HEK293 (cell line): ENCODE data around the gene BCL2L1.

ENCODE experiments used
- CTCF ChIA-PET: fragments of 350-600 bp; formaldehyde crosslinking; extraction: SDS; loops from one replicate; lab custom pipeline; 2021; ENCODE audit warnings: antibody characterized with exemption; lab: Yijun Ruan, JAX
- POLR2A ChIA-PET: fragments of 300-600 bp; formaldehyde crosslinking; extraction: SDS; loops from one replicate; lab custom pipeline; 2020; ENCODE audit warnings: antibody characterized with exemption, inconsistent platforms; lab: Yijun Ruan, JAX
- H3K27ac ChIP-seq: fragments of 200-500 bp; sonication (Bioruptor generic); 2 replicates; pipeline ENCODE4 v1.5.1; 2014; ENCODE audit warnings: low read depth, low read length, control low read depth, inconsistent platforms; ENCODE audit errors: extremely low read depth
- H3K36me3 ChIP-seq, 2 experiments: fragments of 200-500 bp in 1 of 2; sonication (Bioruptor generic) in 1 of 2; 1 replicate in 1 of 2; 2 replicates in 1 of 2; pipeline ENCODE4 v1.5.1; 2014 to 2017; ENCODE audit warnings: inconsistent platforms in 2 of 2, low read length in 2 of 2; ENCODE audit not compliant: control insufficient read depth in 2 of 2, insufficient read depth in 1 of 2
- H3K4me1 ChIP-seq: fragments of 200-500 bp; sonication (Bioruptor generic); 2 replicates; pipeline ENCODE4 v1.5.1; 2014; ENCODE audit warnings: mild to moderate bottlenecking, low read length, inconsistent platforms; ENCODE audit not compliant: control insufficient read depth, insufficient read depth
- H3K4me3 ChIP-seq: 2 replicates; pipeline ENCODE4 v1.5.1; 2011; ENCODE audit warnings: low read depth, mild to moderate bottlenecking, control low read depth, low read length, moderate library complexity
- H3K9me3 ChIP-seq: fragments of 200-500 bp; sonication (Bioruptor generic); 2 replicates; pipeline ENCODE4 v1.5.1; 2014; ENCODE audit warnings: low read depth, low read length, inconsistent platforms; ENCODE audit not compliant: control insufficient read depth, insufficient read depth
- EGR2 ChIP-seq: fragments of 450-650 bp; formaldehyde crosslinking; IDR thresholded peaks from 2 replicates; pipeline ENCODE4 v1.5.1; 2016; ENCODE audit warnings: low read depth, missing biosample characterization, missing genetic modification characterization
- GLI4 ChIP-seq: fragments of 450-650 bp; formaldehyde crosslinking; IDR thresholded peaks from 2 replicates; pipeline ENCODE4 v1.5.1; 2016; ENCODE audit warnings: missing biosample characterization, missing genetic modification characterization
- GLIS2 ChIP-seq: fragments of 450-650 bp; formaldehyde crosslinking; IDR thresholded peaks from 2 replicates; pipeline ENCODE4 v1.5.1; 2016; ENCODE audit warnings: missing biosample characterization, missing genetic modification characterization
- HOXD13 ChIP-seq: sonication (generic); formaldehyde crosslinking; IDR thresholded peaks from 2 replicates; pipeline ENCODE4 v1.8.0; 2022; ENCODE audit warnings: missing genetic modification reagents, borderline replicate concordance
- KLF1 ChIP-seq: fragments of 450-650 bp; formaldehyde crosslinking; IDR thresholded peaks from 2 replicates; pipeline ENCODE4 v1.5.1; 2016; ENCODE audit warnings: missing biosample characterization, missing genetic modification characterization
- KLF10 ChIP-seq: fragments of 450-650 bp; IDR thresholded peaks from 2 replicates; pipeline ENCODE4 v1.5.1; 2018; ENCODE audit warnings: missing biosample characterization, mild to moderate bottlenecking, missing genetic modification characterization
- MEIS1 ChIP-seq: sonication (generic); formaldehyde crosslinking; IDR thresholded peaks from 2 replicates; pipeline ENCODE4 v1.8.1; 2022; ENCODE audit warnings: missing genetic modification reagents, mild to moderate bottlenecking, borderline replicate concordance
- OVOL3 ChIP-seq: fragments of 450-650 bp; formaldehyde crosslinking; IDR thresholded peaks from 2 replicates; pipeline ENCODE4 v1.5.1; 2016; ENCODE audit warnings: missing biosample characterization, missing genetic modification characterization
- SCRT2 ChIP-seq: fragments of 450-650 bp; formaldehyde crosslinking; IDR thresholded peaks from 2 replicates; pipeline ENCODE4 v1.5.1; 2016; ENCODE audit warnings: missing biosample characterization, missing genetic modification characterization
- SP2 ChIP-seq: fragments of 450-650 bp; formaldehyde crosslinking; IDR thresholded peaks from 2 replicates; pipeline ENCODE4 v1.5.1; 2016; ENCODE audit warnings: missing biosample characterization, missing genetic modification characterization
- YY2 ChIP-seq: fragments of 450-650 bp; formaldehyde crosslinking; IDR thresholded peaks from 2 replicates; pipeline ENCODE4 v1.5.1; 2016; ENCODE audit warnings: missing biosample characterization, missing genetic modification characterization
- ZFP3 ChIP-seq: fragments of 450-650 bp; formaldehyde crosslinking; IDR thresholded peaks from 2 replicates; pipeline ENCODE4 v1.5.1; 2016; ENCODE audit warnings: low read depth, missing biosample characterization, missing genetic modification characterization
- ZIC2 ChIP-seq: fragments of 450-650 bp; formaldehyde crosslinking; IDR thresholded peaks from 2 replicates; pipeline ENCODE4 v1.5.1; 2016; ENCODE audit warnings: missing biosample characterization, missing genetic modification characterization
- ZNF114 ChIP-seq: fragments of 450-650 bp; formaldehyde crosslinking; IDR thresholded peaks from 2 replicates; pipeline ENCODE4 v1.5.0; 2017; ENCODE audit warnings: missing biosample characterization, missing genetic modification characterization
- ZNF121 ChIP-seq: fragments of 450-650 bp; formaldehyde crosslinking; IDR thresholded peaks from 2 replicates; pipeline ENCODE4 v1.5.1; 2016; ENCODE audit warnings: missing biosample characterization, missing genetic modification characterization
- ZNF157 ChIP-seq: fragments of 450-650 bp; formaldehyde crosslinking; IDR thresholded peaks from 2 replicates; pipeline ENCODE4 v1.5.1; 2016; ENCODE audit warnings: missing biosample characterization, missing genetic modification characterization
- ZNF223 ChIP-seq: fragments of 450-650 bp; formaldehyde crosslinking; IDR thresholded peaks from 2 replicates; pipeline ENCODE4 v1.5.1; 2016; ENCODE audit warnings: missing biosample characterization, missing genetic modification characterization
- ZNF37A ChIP-seq: fragments of 450-650 bp; IDR thresholded peaks from 2 replicates; pipeline ENCODE4 v1.5.1; 2018; ENCODE audit warnings: missing biosample characterization, missing genetic modification characterization
- ZNF391 ChIP-seq: fragments of 450-650 bp; formaldehyde crosslinking; IDR thresholded peaks from 2 replicates; pipeline ENCODE4 v1.5.1; 2016; ENCODE audit warnings: low read depth, missing biosample characterization, missing genetic modification characterization, borderline replicate concordance
- ZNF404 ChIP-seq: fragments of 450-650 bp; formaldehyde crosslinking; IDR thresholded peaks from 2 replicates; pipeline ENCODE4 v1.5.1; 2017; ENCODE audit warnings: missing biosample characterization, missing genetic modification characterization
- ZNF501 ChIP-seq: fragments of 450-650 bp; formaldehyde crosslinking; IDR thresholded peaks from 2 replicates; pipeline ENCODE4 v1.5.1; 2016; ENCODE audit warnings: missing biosample characterization, missing genetic modification characterization
- ZNF530 ChIP-seq: fragments of 450-650 bp; formaldehyde crosslinking; IDR thresholded peaks from 2 replicates; pipeline ENCODE4 v1.5.1; 2016; ENCODE audit warnings: low read depth, missing biosample characterization, missing genetic modification characterization
- ZNF549 ChIP-seq: fragments of 450-650 bp; IDR thresholded peaks from 2 replicates; pipeline ENCODE4 v1.5.1; 2018; ENCODE audit warnings: missing biosample characterization, missing genetic modification characterization, mild to moderate bottlenecking, inconsistent platforms, moderate library complexity
- ZNF555 ChIP-seq: fragments of 450-650 bp; formaldehyde crosslinking; conservative IDR thresholded peaks from 2 replicates; pipeline ENCODE4 v1.5.1; 2017; ENCODE audit warnings: missing biosample characterization, mild to moderate bottlenecking, missing genetic modification characterization, inconsistent platforms
- ZNF610 ChIP-seq: fragments of 450-650 bp; formaldehyde crosslinking; IDR thresholded peaks from 2 replicates; pipeline ENCODE4 v1.5.1; 2016; ENCODE audit warnings: missing biosample characterization, missing genetic modification characterization, borderline replicate concordance
- ZNF677 ChIP-seq: fragments of 450-650 bp; IDR thresholded peaks from 2 replicates; pipeline ENCODE4 v1.5.0; 2018; ENCODE audit warnings: missing biosample characterization, mild to moderate bottlenecking, missing genetic modification characterization, moderate library complexity
- ZNF747 ChIP-seq: fragments of 450-650 bp; formaldehyde crosslinking; IDR thresholded peaks from 2 replicates; pipeline ENCODE4 v1.5.1; 2016; ENCODE audit warnings: missing biosample characterization, missing genetic modification characterization
- TF ChIP-seq, protein P1 (sequence below): fragments of 450-650 bp; formaldehyde crosslinking; IDR thresholded peaks from 2 replicates; pipeline ENCODE4 v1.5.1; 2017; ENCODE audit warnings: missing biosample characterization, missing genetic modification characterization
- TF ChIP-seq, protein P2 (sequence below): fragments of 450-650 bp; formaldehyde crosslinking; IDR thresholded peaks from 2 replicates; pipeline ENCODE4 v1.5.1; 2016; ENCODE audit warnings: missing biosample characterization, missing genetic modification characterization
- TF ChIP-seq, protein P3 (sequence below): fragments of 450-650 bp; formaldehyde crosslinking; IDR thresholded peaks from 2 replicates; pipeline ENCODE4 v1.5.1; 2017; ENCODE audit warnings: missing biosample characterization, missing genetic modification characterization
- TF ChIP-seq, protein P4 (sequence below): fragments of 450-650 bp; formaldehyde crosslinking; IDR thresholded peaks from 2 replicates; pipeline ENCODE4 v1.5.1; 2016; ENCODE audit warnings: missing biosample characterization, missing genetic modification characterization
- TF ChIP-seq, protein P5 (sequence below): fragments of 450-650 bp; formaldehyde crosslinking; IDR thresholded peaks from 2 replicates; pipeline ENCODE4 v1.5.1; 2017; ENCODE audit warnings: missing biosample characterization, missing genetic modification characterization
- TF ChIP-seq, protein P6 (sequence below): fragments of 450-650 bp; formaldehyde crosslinking; IDR thresholded peaks from 2 replicates; pipeline ENCODE4 v1.5.1; 2016; ENCODE audit warnings: missing biosample characterization, missing genetic modification characterization

Gene BCL2L1

DNA sequence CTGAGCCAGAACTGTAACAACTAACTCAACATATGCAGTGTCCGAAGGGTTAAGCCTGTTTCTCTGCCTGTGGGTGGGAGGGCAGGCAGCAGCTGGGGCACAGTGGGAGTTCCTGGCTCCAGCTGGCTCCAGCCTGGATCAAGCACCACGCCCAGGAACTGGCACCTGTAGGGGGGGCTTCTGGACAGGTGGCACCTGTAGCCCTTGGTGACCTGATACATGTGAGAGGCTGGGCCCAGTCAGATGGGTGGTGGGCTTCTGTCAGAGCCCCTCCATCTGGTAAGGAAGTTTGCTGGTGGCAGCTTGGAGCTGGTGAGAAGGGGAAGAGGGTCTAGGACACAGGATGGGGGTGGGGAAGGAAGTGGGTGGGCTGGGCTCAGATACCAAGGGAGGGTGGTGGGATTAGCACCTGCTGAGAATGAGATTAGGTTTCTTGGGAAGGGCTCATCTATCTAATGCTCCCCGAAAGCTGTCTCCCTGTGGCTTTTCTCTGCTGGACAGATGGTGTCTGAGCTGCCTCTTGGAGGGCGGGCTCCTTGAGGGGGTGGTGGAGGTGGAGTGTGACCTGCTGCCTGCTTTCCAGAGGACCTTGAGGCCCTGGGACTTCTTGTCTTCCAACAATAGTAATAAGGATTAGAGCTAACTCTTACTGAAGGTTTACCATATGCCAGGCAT, 28.5 kb downstream of the BCL2L1 start:
- no peak overlapping the region for H3K4me3 ChIP-seq
- ChIA-PET POLR2A (interaction anchor here (1.0 kb wide), 1 partner anchor 30 kb away, joined by 3 read pairs; no protein-coding TSS in a partner anchor), CTCF (interaction anchor here (1.3 to 3.3 kb wide), 3 partner anchors 29 to 81 kb away, joined by 4 to 23 read pairs (median 6); partner anchors contain the start of gene BCL2L1)
- H3K4me1 ChIP-seq, result peaks cover 17% of the 10 kb centered on the region
- H3K36me3 ChIP-seq, result no peaks in the 10 kb centered on the region; a peak in 1 of 3 replicates
- no peak overlapping the region for H3K27ac ChIP-seq
- H3K9me3 ChIP-seq, result no peaks in the 10 kb centered on the region
- TF ChIP-seq EGR2 (tag by site-specific recombination) (peak; percentile 88), GLIS2 (tag by site-specific recombination) (0 out of 2 replicates have a peak, but pooled peaks have one; percentile 27), OVOL3 (tag by site-specific recombination) (no peak), ZNF404 (tag by site-specific recombination) (no peak), ZNF37A (tag by site-specific recombination) (no peak), KLF10 (no peak), ZNF223 (tag by site-specific recombination) (no peak), ZNF157 (tag by site-specific recombination) (no peak), HOXD13 (CRISPR knock-in tag) (no peak), SCRT2 (tag by site-specific recombination) (peak; percentile 83), ZNF555 (tag by site-specific recombination) (no peak), ZNF114 (tag by site-specific recombination) (no peak), ZNF677 (no peak), ZNF530 (tag by site-specific recombination) (no peak), GLI4 (no peak), ZFP3 (tag by site-specific recombination) (no peak), SP2 (tag by site-specific recombination) (no peak), ZNF549 (tag by site-specific recombination) (no peak), ZNF501 (tag by site-specific recombination) (no peak), ZNF610 (tag by site-specific recombination) (no peak), ZNF121 (tag by site-specific recombination) (no peak), ZNF747 (tag by site-specific recombination) (no peak), ZNF391 (tag by site-specific recombination) (no peak), MEIS1 (no peak), ZIC2 (peak; percentile 95), YY2 (tag by site-specific recombination) (no peak), KLF1 (tag by site-specific recombination) (peak; percentile 90)
- TF ChIP-seq, protein P1, sequence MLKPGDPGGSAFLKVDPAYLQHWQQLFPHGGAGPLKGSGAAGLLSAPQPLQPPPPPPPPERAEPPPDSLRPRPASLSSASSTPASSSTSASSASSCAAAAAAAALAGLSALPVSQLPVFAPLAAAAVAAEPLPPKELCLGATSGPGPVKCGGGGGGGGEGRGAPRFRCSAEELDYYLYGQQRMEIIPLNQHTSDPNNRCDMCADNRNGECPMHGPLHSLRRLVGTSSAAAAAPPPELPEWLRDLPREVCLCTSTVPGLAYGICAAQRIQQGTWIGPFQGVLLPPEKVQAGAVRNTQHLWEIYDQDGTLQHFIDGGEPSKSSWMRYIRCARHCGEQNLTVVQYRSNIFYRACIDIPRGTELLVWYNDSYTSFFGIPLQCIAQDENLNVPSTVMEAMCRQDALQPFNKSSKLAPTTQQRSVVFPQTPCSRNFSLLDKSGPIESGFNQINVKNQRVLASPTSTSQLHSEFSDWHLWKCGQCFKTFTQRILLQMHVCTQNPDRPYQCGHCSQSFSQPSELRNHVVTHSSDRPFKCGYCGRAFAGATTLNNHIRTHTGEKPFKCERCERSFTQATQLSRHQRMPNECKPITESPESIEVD, result no peak
- TF ChIP-seq, protein P2, sequence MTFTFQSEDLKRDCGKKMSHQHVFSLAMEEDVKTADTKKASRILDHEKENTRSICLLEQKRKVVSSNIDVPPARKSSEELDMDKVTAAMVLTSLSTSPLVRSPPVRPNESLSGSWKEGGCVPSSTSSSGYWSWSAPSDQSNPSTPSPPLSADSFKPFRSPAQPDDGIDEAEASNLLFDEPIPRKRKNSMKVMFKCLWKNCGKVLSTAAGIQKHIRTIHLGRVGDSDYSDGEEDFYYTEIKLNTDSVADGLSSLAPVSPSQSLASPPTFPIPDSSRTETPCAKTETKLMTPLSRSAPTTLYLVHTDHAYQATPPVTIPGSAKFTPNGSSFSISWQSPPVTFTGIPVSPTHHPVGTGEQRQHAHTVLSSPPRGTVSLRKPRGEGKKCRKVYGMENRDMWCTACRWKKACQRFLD (tag by site-specific recombination), result no peak
- TF ChIP-seq, protein P3, sequence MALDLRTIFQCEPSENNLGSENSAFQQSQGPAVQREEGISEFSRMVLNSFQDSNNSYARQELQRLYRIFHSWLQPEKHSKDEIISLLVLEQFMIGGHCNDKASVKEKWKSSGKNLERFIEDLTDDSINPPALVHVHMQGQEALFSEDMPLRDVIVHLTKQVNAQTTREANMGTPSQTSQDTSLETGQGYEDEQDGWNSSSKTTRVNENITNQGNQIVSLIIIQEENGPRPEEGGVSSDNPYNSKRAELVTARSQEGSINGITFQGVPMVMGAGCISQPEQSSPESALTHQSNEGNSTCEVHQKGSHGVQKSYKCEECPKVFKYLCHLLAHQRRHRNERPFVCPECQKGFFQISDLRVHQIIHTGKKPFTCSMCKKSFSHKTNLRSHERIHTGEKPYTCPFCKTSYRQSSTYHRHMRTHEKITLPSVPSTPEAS, result no peak
- TF ChIP-seq, protein P4, sequence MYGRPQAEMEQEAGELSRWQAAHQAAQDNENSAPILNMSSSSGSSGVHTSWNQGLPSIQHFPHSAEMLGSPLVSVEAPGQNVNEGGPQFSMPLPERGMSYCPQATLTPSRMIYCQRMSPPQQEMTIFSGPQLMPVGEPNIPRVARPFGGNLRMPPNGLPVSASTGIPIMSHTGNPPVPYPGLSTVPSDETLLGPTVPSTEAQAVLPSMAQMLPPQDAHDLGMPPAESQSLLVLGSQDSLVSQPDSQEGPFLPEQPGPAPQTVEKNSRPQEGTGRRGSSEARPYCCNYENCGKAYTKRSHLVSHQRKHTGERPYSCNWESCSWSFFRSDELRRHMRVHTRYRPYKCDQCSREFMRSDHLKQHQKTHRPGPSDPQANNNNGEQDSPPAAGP (tag by site-specific recombination), result peak; percentile 80
- TF ChIP-seq, protein P5, sequence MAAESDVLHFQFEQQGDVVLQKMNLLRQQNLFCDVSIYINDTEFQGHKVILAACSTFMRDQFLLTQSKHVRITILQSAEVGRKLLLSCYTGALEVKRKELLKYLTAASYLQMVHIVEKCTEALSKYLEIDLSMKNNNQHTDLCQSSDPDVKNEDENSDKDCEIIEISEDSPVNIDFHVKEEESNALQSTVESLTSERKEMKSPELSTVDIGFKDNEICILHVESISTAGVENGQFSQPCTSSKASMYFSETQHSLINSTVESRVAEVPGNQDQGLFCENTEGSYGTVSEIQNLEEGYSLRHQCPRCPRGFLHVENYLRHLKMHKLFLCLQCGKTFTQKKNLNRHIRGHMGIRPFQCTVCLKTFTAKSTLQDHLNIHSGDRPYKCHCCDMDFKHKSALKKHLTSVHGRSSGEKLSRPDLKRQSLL, result peak; percentile 57; the same call in 1 of the 2 replicates
- TF ChIP-seq, protein P6, sequence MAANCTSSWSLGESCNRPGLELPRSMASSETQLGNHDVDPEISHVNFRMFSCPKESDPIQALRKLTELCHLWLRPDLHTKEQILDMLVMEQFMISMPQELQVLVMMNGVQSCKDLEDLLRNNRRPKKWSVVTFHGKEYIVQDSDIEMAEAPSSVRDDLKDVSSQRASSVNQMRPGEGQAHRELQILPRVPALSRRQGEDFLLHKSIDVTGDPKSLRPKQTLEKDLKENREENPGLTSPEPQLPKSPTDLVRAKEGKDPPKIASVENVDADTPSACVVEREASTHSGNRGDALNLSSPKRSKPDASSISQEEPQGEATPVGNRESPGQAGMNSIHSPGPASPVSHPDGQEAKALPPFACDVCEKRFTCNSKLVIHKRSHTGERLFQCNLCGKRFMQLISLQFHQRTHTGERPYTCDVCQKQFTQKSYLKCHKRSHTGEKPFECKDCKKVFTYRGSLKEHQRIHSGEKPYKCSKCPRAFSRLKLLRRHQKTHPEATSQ (tag by site-specific recombination), result no peak
